HG03457 (cell line): ENCODE data around the gene PVR.
"Not testable (repeated sequence)": the region's sequence is repeated elsewhere in the genome, so short reads cannot be mapped to it uniquely, and the experiment has no call there.

ENCODE experiments used
- ATAC-seq: cut with Tn5 transposase; IDR thresholded peaks from one replicate; pipeline ENCODE4 v1.9.1; 2021; ENCODE audit warnings: moderate number of reproducible peaks; ENCODE audit not compliant: unreplicated experiment

Gene PVR

GRCh38 chr19:44617110-44617880 lies 26.4 kb upstream of the PVR start:
- no peak for ATAC-seq

GRCh38 chr19:44618640-44619357 lies 24.9 kb upstream of the PVR start:
- ATAC-seq: no peak

DNA sequence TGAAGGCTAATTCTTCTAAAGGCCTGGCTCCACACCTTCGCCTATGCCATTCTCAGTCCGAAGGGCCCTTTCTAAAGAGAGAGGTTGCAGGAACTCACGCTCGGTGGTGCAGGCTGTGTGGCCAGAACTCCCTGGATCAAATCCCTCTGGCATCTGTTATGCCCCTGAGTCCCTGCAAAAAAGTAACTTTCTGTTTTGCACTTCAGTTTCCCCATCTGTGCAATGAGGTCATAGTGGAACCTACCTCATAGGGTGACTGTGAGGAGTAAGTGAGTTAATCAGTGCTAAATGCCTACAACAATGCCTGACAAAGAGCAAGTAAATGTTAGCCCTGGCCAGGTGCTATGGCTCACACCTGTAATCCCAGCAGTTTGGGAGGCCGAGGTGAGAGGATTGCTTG lies 23.0 kb upstream of the PVR start:
- no peak for ATAC-seq

DNA sequence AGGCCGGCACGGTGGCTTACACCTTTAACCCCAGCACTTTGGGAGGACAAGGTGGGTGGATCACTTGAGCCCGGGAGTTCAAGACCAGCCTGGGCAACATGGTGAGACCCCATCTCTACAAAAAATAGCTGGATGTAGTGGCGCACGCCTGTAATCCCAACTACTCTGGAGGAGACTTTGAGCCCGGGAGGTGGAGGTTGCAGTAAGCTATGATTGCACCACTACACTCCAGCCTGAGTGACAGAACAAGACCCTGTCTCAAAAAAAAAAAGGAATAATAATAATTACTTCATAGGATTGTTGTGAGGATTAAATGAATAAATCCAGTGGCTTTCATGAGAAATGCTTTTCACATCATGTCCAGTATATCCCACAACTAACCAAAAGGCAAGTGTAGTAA lies 22.3 kb upstream of the PVR start:
- ATAC-seq: no peak

- ATAC-seq: no peak
Observed at GRCh38 chr19:44623080-44623479, 20.6 kb upstream of the PVR start.

DNA sequence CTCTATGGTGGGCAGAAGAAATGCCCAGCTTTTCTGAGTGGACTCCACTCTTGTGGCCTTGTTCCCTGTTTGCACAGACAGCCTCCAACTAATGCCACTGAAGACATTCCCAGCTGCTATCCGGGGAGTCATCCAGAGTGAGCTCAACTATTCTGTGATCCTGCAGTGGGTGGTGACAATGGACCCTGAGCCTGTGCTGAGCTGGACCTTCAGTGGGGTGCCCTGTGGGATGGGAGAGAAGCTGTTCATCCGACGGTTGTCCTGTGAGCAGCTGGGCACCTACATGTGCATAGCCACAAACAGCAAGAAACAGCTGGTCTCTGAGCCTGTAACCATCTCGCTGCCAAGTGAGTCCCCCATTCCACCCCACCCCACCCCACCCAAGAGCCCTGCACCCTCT lies 20.1 kb upstream of the PVR start:
- ATAC-seq: no peak

DNA sequence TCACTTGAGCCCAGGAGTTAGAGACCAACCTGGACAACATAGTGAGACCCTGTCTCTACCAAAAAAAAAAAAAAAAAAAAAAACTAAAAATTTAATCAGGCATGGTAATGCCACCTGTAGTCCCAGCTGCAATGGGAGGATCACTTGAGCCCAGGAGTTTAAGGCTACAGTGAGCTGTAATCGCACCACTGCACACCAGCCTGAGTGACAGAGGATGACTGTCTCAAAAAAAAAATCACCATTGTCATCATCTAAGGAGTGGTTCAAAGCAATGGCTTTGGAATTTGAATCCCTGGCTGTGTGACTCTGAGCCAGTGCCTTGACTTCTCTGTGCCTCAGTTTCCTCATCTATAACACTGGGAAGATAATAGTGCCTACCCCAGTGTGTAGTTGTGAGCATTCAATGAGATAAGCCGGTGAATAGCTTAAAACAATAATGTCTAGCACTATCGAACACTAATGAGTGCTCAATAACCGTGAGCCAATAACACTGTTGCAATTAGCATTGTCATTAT lies 18.8 kb upstream of the PVR start:
- ATAC-seq: no peak

GRCh38 chr19:44625637-44626036 lies 18.1 kb upstream of the PVR start:
- ATAC-seq: not testable (repeated sequence)

DNA sequence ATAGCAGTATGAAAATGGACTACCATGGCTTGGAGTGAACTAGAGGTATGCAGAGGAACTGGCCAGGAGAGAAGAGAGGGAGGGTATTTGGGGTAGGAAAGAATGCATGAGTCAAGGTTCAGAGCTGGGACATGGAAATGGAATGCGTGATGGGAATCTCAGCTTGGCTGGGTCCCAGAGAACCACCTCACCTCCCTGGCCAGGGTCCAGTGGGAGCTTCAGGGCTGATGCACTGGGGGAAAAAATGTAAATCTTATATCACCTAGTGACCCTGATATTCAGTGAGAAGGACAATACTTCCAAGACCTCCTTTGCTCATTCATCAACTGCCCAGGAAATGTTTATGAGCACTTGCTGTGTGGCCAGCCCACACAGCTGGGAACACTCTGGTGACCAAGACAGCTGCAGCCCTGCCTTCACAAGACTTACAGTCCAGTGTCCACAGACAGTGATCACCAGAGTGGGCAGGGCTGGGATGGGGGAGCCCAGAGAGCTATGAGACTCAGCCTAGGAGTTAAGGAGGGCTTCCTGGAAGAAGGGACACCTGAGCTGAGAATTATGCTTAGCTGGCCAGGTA lies 17.6 kb upstream of the PVR start:
- no peak for ATAC-seq

GRCh38 chr19:44627631-44628030 lies 16.1 kb upstream of the PVR start:
- ATAC-seq: no peak

DNA sequence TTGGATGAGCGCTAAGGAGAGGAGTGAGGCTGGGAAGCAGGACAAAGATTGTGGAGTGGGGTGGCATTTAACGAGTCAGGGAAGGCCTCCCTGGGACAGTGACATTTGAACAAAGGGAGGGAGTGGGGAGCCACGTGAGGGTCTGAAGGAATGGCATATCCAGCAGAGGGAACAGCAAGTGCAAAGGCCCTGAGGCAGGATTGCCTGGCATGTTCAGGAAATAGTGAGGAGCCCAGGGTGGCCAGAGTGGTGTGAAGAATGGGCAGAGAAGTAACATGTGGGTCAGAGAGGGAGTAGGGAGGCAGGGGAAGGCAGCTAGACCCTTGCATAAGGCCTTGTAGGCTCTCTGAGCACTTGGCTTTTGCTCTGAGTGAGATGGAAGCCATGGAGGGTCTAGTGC lies 14.9 kb upstream of the PVR start:
- ATAC-seq: no peak

- not testable (repeated sequence) for ATAC-seq
Observed at GRCh38 chr19:44631611-44632010, 12.1 kb upstream of the PVR start.

GRCh38 chr19:44634058-44634457 lies 9.7 kb upstream of the PVR start:
- not testable (repeated sequence) for ATAC-seq

GRCh38 chr19:44634785-44635184 lies 8.9 kb upstream of the PVR start:
- ATAC-seq: no peak

GRCh38 chr19:44635581-44636438 lies 7.9 kb upstream of the PVR start:
- ATAC-seq: no peak

- ATAC-seq: no peak
Observed at GRCh38 chr19:44636439-44637389, 7.0 kb upstream of the PVR start.

- ATAC-seq: no peak
Observed at GRCh38 chr19:44637390-44637764, 6.3 kb upstream of the PVR start.

- no peak for ATAC-seq
Observed at GRCh38 chr19:44640518-44640917, 3.2 kb upstream of the PVR start.

GRCh38 chr19:44641501-44642265 lies 2.0 kb upstream of the PVR start:
- no peak for ATAC-seq
